LNCAP (cell line): ENCODE measurements around the gene CRHR1.

Source experiments
- CTCF ChIP-seq: fragments of 450-650 bp; IDR thresholded peaks from 2 replicates; pipeline ENCODE4 v1.5.1; 2017; ENCODE audit warnings: mild to moderate bottlenecking

The CRHR1 gene

DNA sequence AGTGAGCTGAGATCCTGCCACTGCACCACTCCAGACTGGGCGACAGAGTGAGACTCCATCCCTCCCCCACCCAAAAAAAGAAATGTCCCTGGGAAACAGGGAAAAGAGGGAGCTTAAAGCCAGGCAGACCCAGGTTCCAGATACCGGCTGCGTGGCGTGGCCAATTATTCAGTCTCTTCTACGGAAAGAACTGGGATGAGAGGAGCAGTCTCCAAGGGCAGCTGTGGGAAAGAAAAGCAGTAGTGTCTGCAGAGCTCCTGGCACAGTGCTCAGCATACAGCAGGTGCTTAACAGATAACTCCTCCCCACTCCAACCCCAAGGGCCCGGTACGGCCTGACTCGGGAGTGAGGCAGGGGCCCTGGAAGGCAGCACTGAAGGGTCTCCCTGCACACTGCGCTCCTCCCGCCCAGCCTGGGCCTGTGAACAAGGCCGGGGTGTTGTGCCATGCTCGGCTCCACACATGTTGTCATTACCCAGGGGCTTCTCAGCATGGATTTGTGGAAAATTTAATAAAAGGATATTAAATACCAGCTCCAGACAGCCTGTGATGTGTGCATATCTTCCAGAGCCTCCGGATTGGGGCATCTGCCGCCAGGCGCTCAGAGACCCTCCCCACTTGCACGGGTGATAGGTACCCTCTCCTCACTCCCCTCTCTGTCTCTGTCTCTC, 42.9 kb downstream of the CRHR1 start:
- TF ChIP-seq CTCF, result no peak

GRCh38 chr17:45828171-45828570, 44.1 kb downstream of the CRHR1 start:
- no peak for TF ChIP-seq CTCF

DNA sequence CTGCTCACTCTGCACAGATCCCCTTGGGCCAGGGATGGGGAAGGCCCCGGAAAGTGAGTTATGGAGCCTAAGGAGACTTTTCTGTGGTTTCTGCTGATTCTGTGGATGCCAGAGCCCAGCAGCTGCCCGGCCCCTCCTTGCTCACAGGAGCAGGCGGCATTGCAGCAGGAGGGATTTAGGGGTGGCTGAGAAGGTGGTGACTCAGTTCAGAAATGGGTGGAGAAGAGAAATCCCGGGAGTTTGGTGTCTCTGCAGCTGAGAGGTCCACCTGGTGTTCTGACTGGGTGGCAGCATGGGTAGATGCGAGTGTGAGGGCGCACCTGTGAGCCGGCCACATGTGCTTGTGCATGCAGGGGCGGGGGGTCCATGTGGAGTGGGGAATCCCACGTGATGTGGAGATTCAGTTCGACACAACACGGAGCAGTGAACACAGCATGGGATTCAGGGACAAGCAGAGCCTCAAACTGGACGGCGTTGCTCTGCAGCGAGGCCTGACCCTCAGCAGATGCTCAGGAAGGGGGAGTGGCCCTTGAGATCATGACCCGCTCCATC, 44.5 kb downstream of the CRHR1 start:
- TF ChIP-seq CTCF, result no peak

DNA sequence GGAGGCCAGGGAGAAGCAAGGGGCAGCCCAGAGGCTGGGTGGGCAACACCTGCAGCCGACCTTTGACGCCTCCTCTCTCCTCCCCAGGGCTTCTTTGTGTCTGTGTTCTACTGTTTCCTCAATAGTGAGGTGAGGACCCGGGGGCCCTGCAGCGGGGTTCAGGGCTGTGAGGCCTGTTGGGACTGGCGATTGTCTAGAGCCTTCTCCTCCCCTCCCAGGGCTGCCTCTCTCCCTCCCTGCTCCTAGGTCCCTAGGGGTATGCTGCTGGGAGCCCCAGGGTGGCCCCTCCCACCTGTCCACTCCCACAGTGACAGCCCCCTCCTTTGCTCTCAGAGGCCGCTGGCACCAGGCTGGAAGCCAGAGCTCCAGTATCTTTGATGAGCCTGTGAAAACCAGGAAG, 49.8 kb downstream of the CRHR1 start:
- no peak for TF ChIP-seq CTCF

- no peak for TF ChIP-seq CTCF
Observed at GRCh38 chr17:45834471-45835396, 50.6 kb downstream of the CRHR1 start.

- no peak for TF ChIP-seq CTCF
Observed at GRCh38 chr17:45835481-45835880, 51.4 kb downstream of the CRHR1 start.

DNA sequence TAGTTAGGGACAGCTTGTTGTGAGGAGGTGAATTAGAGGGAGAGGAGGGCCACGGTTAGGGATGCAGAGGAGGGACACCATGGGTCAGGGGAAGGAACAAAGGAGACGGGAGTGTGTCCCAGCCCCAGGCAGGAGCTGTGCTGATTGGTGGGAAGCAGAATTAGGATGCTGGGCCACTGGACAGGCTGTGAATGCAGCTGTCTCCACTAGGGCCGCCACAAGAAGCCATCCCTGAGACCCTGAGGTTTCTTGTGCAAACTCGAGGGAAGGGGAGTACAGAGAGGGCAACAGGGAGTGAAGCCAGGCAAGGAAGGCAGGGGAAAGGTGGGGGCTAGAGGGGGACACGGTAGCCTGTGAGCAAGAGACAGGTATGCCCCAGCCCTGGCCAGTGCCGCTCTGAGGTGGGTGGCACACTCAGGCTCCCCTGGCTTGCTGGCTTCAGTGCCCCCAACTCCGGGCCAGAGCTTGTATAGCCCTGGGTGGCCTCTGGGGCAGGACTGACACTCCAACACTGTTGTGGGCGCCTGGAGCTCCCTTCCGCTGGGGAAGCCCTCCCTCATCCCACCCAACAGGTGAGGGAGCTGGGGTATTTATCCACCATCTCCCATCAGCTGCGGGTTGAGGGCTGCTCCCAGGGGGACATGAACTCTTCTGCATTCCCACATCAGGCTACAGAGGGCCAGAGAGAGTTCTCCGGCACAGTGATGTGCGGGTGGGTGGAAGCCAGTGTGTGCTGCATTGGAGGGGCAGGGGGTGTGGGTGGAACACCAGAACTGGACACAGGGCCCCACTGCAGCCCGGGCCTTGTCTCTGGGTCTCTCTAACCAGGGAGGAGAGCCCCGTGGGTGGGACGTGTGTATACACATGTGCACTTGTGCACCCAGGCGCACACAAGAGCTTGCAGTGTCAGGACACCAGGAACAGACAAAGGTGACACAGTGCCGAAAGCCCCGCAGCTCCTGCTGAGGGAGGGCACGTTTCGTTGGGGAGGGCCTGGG, 52.2 kb downstream of the CRHR1 start:
- no peak for TF ChIP-seq CTCF
